Activated T-cell treated with anti-CD3 and anti-CD28 coated beads, Interleukin-2, amount 50 U/mL, for 1 hour (primary cell): ENCODE measurements around the gene F5.

Experiments used
- DNase-seq: peaks from one replicate; pipeline ENCODE4 v3.0.0-alpha.2; 2020

The F5 gene

DNA sequence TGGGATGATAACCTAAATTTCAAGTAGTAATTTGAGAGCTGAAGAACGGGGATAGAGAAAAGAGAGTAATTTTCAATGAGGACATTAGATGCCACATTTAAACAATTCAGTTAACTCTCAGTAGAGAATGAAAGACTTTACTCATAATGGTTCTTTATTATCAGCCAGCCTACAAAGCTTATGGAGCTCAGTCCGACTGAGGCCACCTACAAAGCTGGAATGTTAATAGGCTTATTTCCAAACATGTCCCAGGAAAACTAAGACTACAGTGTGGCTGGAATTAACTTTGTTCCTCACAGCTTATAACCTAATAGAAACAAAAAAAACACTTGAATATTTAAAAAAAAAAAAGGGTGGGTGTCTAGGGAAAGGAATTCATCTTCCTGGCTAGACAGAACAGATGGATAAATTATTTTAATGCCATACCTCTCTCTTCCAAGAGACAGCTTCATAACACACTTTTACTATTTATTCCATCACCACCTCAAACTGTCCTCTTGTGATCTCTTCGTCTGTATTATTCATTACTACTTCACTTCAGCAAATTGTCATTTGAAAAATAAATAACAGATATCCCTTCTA is 110.4 kb downstream of the F5 start:
- no peak for DNase-seq

DNA sequence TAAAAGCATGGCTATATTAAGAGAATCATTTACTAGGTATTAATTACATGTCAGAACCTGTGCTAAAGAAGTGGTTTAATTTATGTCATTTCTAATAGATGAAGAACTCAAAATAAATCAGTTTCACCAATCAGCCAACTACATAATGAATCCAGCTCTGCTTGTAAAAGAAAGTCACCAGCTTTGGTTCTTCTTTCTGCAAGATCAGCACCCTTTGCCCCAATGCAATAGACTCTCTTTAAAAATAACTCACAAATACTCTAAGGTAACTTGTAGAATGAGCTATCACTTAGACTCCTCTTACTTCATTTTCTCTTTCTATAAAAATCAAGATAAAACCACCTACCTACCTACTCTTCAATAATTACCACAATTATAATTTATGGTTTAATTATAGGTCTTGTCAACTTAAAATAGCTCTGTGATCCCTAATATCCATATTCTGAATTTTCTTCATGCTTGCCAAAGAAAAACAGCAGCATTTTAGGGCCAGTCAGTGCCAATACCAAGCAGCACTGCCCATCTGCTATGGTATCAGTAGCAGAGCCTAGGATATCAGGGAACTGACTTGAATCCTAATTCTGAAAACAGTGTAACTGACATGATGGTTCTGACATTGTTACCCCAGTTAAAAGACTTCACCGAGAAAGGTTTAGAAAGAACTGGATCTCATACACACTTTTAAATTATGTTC is 111.8 kb downstream of the F5 start:
- DNase-seq, result no peak

DNA sequence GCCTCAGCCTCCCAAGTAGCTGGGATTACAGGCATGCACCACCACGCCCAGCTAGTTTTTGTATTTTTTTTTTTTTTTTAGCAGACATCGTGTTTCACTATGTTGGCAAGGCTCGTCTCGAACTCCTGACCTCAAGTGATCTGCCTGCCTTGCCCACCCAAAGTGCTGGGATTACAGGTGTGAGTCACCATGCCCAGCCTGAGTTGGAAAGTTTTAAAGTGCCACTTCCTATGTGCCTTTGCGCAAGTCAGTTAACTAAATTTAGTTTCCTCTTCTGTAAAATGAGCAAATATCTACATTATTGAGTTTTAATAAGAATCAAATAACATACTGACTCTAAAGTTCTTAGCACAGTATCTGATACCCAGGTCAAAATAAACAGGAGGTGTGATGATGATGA is 112.9 kb downstream of the F5 start:
- DNase-seq, result no peak

DNA sequence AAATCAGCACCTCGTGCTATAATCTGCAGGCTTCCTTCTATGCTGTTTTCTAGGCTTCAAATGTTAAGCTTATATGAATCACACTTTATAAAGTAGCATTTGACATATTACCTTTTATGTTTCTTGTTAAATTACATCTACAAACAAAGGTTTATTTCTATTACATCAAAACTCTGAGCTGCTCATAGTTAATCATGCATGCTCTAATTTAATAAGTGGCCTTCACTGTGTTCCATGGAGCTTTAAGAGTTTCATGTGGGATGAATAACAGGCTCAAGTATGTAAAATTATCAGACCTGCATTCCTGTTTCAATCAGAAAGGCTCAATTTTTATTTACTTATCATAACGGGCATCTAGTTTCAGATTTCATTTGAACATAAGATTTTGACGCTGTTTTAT is 113.5 kb downstream of the F5 start:
- no peak for DNase-seq

DNA sequence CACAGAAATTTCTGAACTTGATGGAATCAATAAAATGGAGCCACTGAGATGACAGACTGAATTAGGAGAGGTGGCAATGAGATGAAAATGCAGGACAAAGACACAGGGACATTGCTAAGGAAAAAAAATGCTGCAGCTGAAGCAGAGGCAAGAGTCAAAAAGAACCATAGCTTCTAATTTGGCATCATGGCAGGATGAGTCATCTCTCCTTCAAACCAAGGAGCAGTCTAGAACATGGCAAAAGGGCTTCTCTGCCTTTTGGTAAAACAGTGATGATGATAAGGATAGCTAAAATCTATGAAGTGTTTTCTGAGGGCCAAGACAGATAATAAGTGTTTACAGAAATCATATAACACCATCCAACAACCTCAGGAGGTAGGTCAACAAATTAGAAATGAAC is 117.3 kb downstream of the F5 start:
- DNase-seq, result no peak

DNA sequence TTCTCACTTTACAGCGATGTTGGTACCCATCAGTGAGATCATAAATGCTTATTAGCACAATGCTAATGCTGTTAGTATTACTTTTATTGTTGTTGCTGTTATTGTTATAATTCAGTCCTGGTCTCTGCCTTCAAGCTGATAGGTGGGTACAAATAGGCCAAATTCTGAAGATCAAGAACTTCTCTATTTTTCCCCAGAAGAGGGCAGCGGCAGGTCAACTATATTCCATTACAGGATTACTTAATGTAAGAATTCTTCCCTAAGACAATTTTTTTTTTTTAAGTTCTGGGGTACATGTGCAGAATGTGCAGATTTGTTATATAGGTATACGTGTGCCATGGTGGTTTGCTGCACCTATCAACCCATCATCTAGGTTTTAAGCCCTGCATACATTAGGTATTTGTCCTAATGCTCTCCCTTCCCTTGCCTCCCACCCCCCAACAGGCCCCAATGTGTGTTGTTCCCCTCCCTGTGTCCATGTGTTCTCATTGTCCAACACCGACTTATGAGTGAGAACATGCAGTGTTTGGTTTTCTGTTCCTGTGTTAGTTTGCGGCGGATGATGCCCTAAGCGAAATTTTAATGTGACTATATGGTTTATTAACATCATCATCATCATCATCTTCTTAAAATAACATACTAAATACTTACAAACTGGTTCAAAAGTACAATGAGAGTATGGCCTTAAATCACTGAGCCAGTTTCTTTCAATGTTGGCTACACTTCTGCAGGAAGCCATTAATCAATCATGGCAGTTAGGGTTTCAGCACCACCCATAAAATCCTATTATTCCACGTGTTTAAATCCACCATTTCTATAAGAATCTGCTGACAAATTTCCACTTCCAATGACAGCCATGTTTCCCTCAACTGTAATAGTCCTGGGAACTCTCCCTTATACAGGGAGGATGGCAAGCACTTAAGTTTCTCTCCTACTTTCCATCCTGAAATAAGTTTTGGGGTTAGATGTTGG is 119.7 kb downstream of the F5 start:
- no peak for DNase-seq

DNA sequence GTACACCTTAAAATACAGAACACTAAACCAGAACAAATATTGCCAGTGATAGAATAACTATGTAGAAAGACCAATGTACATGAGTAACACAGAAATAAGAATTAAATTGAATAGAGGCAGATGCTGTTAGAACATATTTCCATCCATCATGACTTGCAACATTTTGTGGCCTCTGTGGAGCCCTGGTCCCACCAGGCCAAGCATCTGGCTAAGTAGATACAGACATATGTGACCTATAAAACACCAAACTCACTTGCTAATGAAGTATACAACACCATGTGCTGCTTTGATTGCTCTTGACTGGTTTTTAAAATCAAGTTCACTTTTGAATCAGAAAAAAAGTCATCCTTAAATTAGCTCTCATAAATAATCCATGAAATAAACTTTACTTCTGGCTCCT is 121.0 kb downstream of the F5 start:
- DNase-seq, result no peak
